Astrocyte of the spinal cord (primary cell): ENCODE data around the gene HLA-F.

Source experiments
- DNase-seq: peaks from one replicate; pipeline ENCODE4 v3.0.0; 2011; ENCODE audit warnings: low read depth, low spot score
- H3K4me3 ChIP-seq: 2 replicates; pipeline ENCODE4 v1.5.1; 2011; ENCODE audit warnings: low read depth, mild to moderate bottlenecking, low read length, moderate library complexity
- in situ Hi-C: cut with HindIII; loops from 2 replicates; pipeline ENCODE4 v1.10.0; 2017; ENCODE audit warnings: low sequenced_read_pairs
- TF ChIP-seq, protein P1 (sequence below): IDR thresholded peaks from 2 replicates; pipeline ENCODE4 v1.5.1; 2012; ENCODE audit warnings: low read depth, mild to moderate bottlenecking, low read length, inconsistent platforms

HLA-F gene

DNA sequence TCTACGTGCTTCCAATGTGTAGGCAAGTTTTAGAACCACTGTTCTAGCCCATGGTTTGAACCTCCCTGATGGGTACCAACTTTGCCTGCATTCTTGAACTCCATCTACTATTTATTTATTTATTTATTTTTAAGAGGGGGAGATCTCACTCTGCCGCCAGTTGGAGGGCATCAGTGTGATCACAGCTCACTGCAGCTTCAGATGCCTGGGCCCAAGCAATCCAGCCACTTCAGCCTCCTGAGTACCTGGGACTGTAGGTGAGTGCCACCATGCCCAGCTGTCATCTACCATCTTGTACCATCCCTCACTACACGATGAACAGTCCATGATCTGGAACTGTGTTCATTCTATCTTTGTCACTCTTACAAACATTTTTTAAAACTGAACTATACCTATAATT, 28.2 kb downstream of the HLA-F start:
- H3K4me3 ChIP-seq: no peak overlapping the region
- TF ChIP-seq, protein P1, sequence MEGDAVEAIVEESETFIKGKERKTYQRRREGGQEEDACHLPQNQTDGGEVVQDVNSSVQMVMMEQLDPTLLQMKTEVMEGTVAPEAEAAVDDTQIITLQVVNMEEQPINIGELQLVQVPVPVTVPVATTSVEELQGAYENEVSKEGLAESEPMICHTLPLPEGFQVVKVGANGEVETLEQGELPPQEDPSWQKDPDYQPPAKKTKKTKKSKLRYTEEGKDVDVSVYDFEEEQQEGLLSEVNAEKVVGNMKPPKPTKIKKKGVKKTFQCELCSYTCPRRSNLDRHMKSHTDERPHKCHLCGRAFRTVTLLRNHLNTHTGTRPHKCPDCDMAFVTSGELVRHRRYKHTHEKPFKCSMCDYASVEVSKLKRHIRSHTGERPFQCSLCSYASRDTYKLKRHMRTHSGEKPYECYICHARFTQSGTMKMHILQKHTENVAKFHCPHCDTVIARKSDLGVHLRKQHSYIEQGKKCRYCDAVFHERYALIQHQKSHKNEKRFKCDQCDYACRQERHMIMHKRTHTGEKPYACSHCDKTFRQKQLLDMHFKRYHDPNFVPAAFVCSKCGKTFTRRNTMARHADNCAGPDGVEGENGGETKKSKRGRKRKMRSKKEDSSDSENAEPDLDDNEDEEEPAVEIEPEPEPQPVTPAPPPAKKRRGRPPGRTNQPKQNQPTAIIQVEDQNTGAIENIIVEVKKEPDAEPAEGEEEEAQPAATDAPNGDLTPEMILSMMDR: no peak
- in situ Hi-C loops: no loop called here
- DNase-seq: no peak

DNA sequence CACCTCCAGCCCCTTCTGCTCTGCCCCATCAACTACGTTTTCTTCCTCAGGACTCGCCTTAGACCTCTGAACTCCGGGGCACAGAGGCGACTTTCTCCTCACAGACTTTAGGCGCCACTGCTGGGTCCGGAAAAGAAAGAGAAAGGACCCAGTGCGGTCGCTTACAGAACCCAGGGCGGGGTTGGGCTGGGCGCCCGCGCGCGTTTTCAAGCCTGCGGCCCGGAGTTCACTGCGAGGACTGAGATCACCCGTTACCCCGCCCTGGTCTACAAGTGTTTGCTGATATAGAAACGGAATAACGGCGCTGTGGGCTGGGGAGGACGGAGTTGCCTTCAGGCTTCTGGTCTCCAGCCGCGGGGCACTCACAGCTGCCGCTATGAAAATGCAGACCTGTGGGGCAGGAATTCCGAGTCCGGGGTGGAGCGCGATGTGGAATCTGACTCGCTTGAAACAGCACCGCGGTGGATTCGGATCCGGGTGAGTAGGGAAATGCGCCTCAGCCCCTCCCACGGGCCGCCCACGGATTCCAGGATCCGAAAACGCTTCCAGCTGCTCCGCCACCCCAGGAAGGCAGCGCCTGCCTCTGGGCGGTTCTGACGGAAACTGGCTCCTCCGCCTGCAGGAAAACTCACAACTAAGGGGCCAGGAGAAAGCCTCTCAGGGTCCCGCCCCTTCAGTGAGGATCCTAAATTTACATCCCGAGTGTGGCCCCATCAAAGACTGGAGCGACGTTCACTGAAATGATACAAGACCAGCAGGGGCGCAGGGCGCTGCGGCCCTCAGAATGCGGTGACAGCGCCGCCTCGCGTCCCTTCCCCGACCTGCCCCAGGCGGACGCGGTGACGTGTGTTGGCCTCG, 29.4 kb downstream of the HLA-F start:
- H3K4me3 ChIP-seq: peak overlapping the region; percentile 63
- peak; percentile 80 for DNase-seq
- in situ Hi-C loops: no loop called here
- TF ChIP-seq, protein P1: peak; percentile 98

DNA sequence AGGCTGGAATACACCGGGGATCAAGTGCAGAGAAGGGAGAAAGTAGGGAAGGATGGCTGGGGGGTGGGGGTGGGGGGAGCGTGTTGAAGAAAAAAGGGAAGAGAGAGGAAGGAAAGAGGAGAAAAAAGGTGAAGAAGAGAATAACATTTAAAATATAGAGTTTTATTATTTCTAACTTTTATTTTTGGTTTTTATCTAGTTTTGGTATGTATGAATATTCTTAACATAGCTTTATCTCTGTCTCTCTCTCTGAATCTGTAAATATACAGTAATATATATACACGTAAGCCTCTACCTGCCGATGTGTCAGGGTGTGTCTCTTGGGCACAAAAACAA, 30.0 kb downstream of the HLA-F start:
- TF ChIP-seq, protein P1: no peak
- no peak for DNase-seq
- in situ Hi-C loops: no loop called here
- peak overlapping the region; percentile 63 for H3K4me3 ChIP-seq

DNA sequence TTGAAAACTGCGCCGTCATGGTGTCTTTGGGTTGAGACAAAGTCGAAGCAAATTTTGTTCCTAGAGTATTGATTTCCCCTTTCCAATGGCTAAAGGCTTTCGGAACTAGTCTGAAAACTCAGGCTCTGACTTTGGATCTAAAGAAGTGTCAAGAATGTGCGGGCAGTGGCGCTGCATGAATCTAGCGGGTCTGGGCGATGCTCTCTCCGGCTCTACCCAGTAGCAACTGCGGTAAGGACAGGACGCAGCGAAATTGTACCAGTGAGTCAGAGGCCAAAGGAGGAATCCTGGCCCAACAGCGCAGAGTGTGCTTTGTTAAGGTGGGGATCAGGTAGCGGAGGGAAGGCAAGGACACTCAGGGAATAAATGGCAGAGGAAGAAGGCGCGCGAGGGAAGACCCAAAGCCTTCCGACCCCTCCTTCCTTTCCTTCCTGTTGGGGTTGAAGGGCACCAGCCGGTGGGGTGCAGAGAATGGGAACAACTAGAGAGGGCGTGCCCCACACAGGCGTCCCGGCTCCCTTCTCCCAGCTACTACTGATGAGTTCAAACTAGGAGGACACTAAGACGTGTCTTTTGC, 32.1 kb downstream of the HLA-F start:
- TF ChIP-seq, protein P1: no peak
- in situ Hi-C loops: no loop called here

DNA sequence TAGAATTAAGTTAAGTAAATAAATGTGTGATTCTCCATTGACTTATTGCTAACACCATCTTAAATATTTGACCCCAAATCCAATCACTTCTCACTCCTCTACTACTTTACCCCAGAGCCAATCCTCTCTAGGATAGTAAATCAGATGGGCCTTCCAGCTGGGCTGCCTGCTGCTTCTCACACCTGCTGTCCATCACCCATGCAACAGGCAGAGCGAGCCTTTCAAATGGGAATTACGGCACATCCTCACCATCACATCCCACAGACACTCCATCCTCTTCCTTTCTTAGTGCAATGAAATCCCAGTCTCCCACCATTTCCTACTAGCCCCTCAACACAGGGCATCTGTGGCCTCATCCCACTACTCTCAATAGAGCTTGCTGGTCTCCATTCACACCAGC, 34.0 kb downstream of the HLA-F start:
- H3K4me3 ChIP-seq: no peak overlapping the region
- in situ Hi-C loops: no loop called here
- no peak for DNase-seq
- TF ChIP-seq, protein P1: no peak

More for the DNA sequence above, 32.1 kb downstream of the HLA-F start:
- no peak for DNase-seq
- no peak overlapping the region for H3K4me3 ChIP-seq

DNA sequence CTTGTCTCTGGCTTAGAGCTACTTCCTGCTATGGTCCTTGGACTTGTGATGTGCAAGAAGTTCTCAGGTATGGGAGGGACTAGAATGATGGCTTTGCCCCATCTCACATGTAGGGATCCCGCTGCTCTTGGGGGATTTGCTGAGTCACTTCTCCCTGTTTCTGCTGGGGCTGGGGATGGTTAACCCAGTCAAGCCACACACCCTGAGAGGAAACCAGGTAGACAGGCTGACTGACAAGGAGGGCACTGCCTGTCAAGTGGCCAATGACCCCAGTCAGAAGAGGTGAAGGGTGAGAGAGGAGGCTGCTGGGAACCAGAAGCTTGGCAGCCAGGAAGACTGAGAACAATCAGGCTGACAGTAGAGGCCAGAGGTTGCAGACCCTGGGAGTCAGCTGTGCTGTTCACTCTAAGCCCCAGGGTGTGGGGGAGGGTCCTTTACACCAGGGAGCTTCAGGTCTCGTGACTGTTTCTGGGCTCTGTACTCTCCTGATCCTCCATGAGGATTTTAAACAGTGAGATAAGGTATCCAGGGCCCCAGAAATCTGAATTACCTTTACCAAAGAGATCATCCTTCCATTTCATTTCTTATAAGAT, 34.6 kb downstream of the HLA-F start:
- H3K4me3 ChIP-seq: no peak overlapping the region
- TF ChIP-seq, protein P1: no peak
- in situ Hi-C loops: no loop called here
- DNase-seq: no peak
